MM.1S (cell line): ENCODE results near the gene TMEM40.

Experiments
- DNase-seq: peaks from one replicate; pipeline ENCODE4 v3.0.0-alpha.2; 2015
- H2AFZ ChIP-seq: fragments of 300-600 bp; sonication (generic); 2 replicates; pipeline ENCODE4 v1.6.0; 2016; ENCODE audit warnings: antibody characterized with exemption, low read length
- H3F3A ChIP-seq: fragments of 300-600 bp; sonication (generic); 2 replicates; pipeline ENCODE4 v1.6.1; 2016; ENCODE audit warnings: mild to moderate bottlenecking, antibody characterized with exemption, low read length, moderate library complexity, mixed read lengths; ENCODE audit not compliant: insufficient read depth
- H3K27ac ChIP-seq: fragments of 300-600 bp; sonication (generic); 2 replicates; pipeline ENCODE4 v1.5.1; 2016; ENCODE audit warnings: mild to moderate bottlenecking, low read length
- H3K27me3 ChIP-seq: fragments of 300-600 bp; sonication (generic); replicated peaks from 2 replicates; pipeline ENCODE4 v1.6.0; 2016; ENCODE audit warnings: low read length; ENCODE audit not compliant: insufficient read depth
- H3K36me3 ChIP-seq: fragments of 300-600 bp; sonication (generic); replicated peaks from 2 replicates; pipeline ENCODE4 v1.6.1; 2016; ENCODE audit warnings: mild to moderate bottlenecking, low read length, mixed read lengths; ENCODE audit not compliant: insufficient read depth
- H3K4me1 ChIP-seq: fragments of 300-600 bp; sonication (generic); 2 replicates; pipeline ENCODE4 v1.6.1; 2016; ENCODE audit warnings: low read length, mixed read lengths
- H3K4me2 ChIP-seq: fragments of 300-600 bp; sonication (generic); 2 replicates; pipeline ENCODE4 v1.6.0; 2016; ENCODE audit warnings: low read depth, low read length
- H3K4me3 ChIP-seq: fragments of 300-600 bp; sonication (generic); 2 replicates; pipeline ENCODE4 v1.5.1; 2016; ENCODE audit warnings: low read length, mixed read lengths
- H3K79me2 ChIP-seq: fragments of 300-600 bp; sonication (generic); 2 replicates; pipeline ENCODE4 v1.6.1; 2016; ENCODE audit warnings: mixed run types, low read length, mixed read lengths
- H3K9ac ChIP-seq: fragments of 300-600 bp; sonication (generic); 2 replicates; pipeline ENCODE4 v1.6.1; 2016; ENCODE audit warnings: low read length, mixed read lengths
- H3K9me2 ChIP-seq: fragments of 300-600 bp; sonication (generic); replicated peaks from 2 replicates; pipeline ENCODE4 v1.6.1; 2016; ENCODE audit warnings: mild to moderate bottlenecking, low read length, mixed read lengths; ENCODE audit not compliant: insufficient read depth
- H3K9me3 ChIP-seq: fragments of 300-600 bp; sonication (generic); replicated peaks from 2 replicates; pipeline ENCODE4 v1.6.1; 2016; ENCODE audit warnings: mild to moderate bottlenecking, low read length, mixed read lengths; ENCODE audit not compliant: insufficient read depth
- H4K20me1 ChIP-seq: fragments of 300-600 bp; sonication (generic); 2 replicates; pipeline ENCODE4 v1.6.1; 2016; ENCODE audit warnings: mild to moderate bottlenecking, low read length, moderate library complexity, mixed read lengths; ENCODE audit not compliant: insufficient read depth
- EZH2 ChIP-seq: fragments of 300-600 bp; sonication (generic); optimal IDR thresholded peaks from 2 replicates; pipeline ENCODE3; 2017; ENCODE audit warnings: low read depth, mild to moderate bottlenecking, antibody characterized with exemption, low read length, mixed read lengths
- EZH2phosphoT487 ChIP-seq: fragments of 300-600 bp; sonication (generic); IDR thresholded peaks from 2 replicates; pipeline ENCODE4 v1.6.1; 2018; ENCODE audit warnings: antibody characterized with exemption, low read length
- TF ChIP-seq, protein P1 (sequence below): fragments of 300-600 bp; sonication (generic); IDR thresholded peaks from 2 replicates; pipeline ENCODE4 v1.5.1; 2016; ENCODE audit warnings: antibody characterized with exemption, low read length, mixed read lengths

The TMEM40 gene

DNA sequence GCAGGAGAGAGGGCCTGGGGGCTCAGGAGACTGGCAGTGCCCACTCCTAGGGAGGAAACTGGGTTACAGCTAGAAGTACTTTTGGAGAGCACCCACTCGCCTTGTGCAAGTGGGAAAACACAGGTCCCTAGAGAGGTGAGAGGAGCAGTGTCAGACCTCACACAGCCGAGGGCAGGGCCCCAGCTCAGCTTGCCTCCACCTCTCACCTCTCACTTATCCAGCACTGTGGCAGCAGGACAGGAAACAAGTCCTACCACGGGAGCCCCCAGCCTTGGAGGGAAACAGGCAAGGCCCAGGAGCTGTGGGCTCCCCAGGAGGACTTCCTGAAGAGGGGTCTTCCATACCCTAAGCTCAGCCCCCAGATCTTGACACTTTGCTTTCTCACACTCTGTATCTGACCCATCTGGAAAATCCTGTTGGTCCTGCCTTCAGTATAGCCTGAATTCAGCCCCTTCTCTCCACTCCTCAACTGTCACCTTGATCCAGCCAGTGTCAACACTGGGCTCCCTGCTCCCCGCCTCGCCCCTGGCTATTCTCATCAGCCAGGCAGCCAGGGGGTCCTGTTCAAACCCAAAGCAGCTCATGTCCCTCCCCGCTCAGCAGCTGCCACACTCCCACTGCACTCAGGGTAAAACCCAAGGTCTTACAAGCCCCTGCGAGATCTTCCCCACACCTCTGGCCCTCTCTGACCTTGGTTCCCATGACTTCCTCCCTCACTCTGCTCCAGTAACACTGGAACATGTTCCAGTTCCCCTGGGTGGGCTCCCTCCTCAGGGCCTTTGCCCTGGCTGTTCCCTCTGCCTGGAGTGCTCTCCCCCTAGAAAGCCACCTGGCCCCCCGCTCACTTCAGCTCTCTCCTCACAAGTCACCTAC lies 870 bp upstream of the TMEM40 start:
- Histone ChIP-seq H3K9me3 (no peaks in the 10 kb centered on the region), H3K9ac (no peak overlapping the region), H4K20me1 (no peaks in the 10 kb centered on the region), H2AFZ (no peak overlapping the region), H3K4me1 (no peaks in the 10 kb centered on the region), H3K9me2 (no peaks in the 10 kb centered on the region), H3K4me3 (no peak overlapping the region), H3K36me3 (no peaks in the 10 kb centered on the region), H3K79me2 (no peaks in the 10 kb centered on the region), H3K27ac (no peak overlapping the region), H3K4me2 (no peak overlapping the region), H3K27me3 (no peaks in the 10 kb centered on the region), H3F3A (no peaks in the 10 kb centered on the region)
- no peak for DNase-seq
- TF ChIP-seq, protein P1, sequence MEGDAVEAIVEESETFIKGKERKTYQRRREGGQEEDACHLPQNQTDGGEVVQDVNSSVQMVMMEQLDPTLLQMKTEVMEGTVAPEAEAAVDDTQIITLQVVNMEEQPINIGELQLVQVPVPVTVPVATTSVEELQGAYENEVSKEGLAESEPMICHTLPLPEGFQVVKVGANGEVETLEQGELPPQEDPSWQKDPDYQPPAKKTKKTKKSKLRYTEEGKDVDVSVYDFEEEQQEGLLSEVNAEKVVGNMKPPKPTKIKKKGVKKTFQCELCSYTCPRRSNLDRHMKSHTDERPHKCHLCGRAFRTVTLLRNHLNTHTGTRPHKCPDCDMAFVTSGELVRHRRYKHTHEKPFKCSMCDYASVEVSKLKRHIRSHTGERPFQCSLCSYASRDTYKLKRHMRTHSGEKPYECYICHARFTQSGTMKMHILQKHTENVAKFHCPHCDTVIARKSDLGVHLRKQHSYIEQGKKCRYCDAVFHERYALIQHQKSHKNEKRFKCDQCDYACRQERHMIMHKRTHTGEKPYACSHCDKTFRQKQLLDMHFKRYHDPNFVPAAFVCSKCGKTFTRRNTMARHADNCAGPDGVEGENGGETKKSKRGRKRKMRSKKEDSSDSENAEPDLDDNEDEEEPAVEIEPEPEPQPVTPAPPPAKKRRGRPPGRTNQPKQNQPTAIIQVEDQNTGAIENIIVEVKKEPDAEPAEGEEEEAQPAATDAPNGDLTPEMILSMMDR = no peak
- TF ChIP-seq EZH2 (no peak), EZH2phosphoT487 (no peak)

DNA sequence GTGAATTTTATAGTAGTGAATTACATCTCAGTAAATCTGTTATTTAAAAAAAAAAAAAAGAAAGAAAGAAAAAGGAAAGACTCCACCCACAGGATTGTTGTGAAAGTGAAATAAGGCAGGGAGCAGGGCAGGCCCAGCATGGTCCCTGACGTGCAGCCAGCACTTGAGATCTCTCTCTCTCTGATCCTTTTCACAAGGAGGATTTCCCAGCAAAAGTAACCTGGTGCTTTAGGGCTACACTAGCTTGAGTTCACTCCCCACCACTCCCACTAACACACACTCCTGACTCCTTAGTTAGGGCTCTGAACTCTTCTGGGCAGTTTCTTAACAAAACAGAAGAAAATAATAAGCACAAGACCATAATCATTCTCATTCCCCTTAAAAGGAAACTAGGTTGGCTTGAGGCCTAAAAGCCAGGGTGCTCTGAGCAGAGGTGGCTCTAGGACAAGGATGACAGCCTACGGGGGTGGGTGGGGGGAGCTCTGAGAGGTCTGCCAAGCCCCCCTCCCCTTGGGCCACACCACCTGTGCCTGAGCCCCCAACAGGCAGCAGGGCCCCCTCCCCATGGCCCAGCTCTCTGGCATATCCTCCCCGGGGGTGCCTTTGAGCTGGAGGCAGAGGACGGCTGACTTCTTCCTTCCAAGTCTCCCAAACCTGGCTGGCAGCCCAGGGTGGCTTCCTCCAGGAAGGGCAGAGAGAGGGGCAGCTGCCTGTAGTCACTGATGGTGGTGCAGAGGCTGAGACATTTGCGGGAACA lies 856 bp downstream of the TMEM40 start:
- H4K20me1 ChIP-seq = no peaks in the 10 kb centered on the region
- no peaks in the 10 kb centered on the region for H3K27me3 ChIP-seq
- DNase-seq = peak; percentile 19
- H3K9ac ChIP-seq = peak overlapping the region; percentile 14; the same call in 1 of the 2 replicates
- TF ChIP-seq, protein P1 = no peak
- TF ChIP-seq EZH2 (no peak), EZH2phosphoT487 (no peak)
- H3K9me3 ChIP-seq = no peaks in the 10 kb centered on the region
- no peak overlapping the region for H3K4me3 ChIP-seq
- no peaks in the 10 kb centered on the region for H3F3A ChIP-seq
- H3K9me2 ChIP-seq = no peaks in the 10 kb centered on the region
- no peaks in the 10 kb centered on the region for H3K79me2 ChIP-seq
- no peaks in the 10 kb centered on the region for H3K36me3 ChIP-seq
- no peaks in the 10 kb centered on the region for H3K4me1 ChIP-seq
- H3K4me2 ChIP-seq = peak overlapping the region; percentile 33; the same call in 1 of the 2 replicates
- H3K27ac ChIP-seq = peak overlapping the region; percentile 25; the same call in 1 of the 2 replicates
- peak overlapping the region; percentile 69 for H2AFZ ChIP-seq

DNA sequence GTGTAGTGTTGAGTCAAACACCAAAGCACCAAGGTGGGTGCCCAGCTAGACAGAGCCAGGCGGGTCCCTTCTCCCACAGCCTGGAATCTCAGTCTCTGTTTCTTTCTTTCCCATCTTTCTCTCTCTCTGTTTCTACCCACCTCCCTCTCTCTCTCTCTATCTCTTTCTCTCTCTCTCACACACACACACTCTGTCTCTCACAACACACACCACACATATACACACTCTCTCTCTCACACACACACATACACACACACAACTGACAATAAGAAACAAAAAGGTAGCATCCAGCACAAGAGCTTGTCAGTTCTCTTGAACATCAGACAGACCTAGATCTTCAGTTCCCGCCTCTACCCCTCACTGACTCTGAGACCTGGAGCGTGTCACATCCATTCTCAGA lies 2.4 kb downstream of the TMEM40 start:
- Histone ChIP-seq H3K9ac (no peak overlapping the region), H3K4me1 (no peaks in the 10 kb centered on the region)

More for the DNA sequence above, 2.4 kb downstream of the TMEM40 start:
- DNase-seq = no peak
- Histone ChIP-seq H3K79me2 (no peaks in the 10 kb centered on the region), H3K36me3 (no peaks in the 10 kb centered on the region), H3K4me2 (no peak overlapping the region), H3K4me3 (no peak overlapping the region), H2AFZ (no peak overlapping the region), H3K27me3 (no peaks in the 10 kb centered on the region), H3K9me2 (no peaks in the 10 kb centered on the region), H3K27ac (no peak overlapping the region), H3F3A (no peaks in the 10 kb centered on the region), H3K9me3 (no peaks in the 10 kb centered on the region), H4K20me1 (no peaks in the 10 kb centered on the region)
- TF ChIP-seq, protein P1 = no peak
- TF ChIP-seq EZH2phosphoT487 = no peak
